Measurements from ENCODE around the gene ZNF616.
A peak's percentile ranks its signal among the peaks of the same experiment; 100 is the strongest.

ZNF616 gene
- 26.5 to 39.8 (median 34.9) reads per million in 4 experiments for total RNA-seq

- DNase-seq: peak; percentile 63
Observed at GRCh38 chr19:52139252-52140031, at the start of gene ZNF616. Gene ZNF616 (minus strand): TSS chr19:52139938. CDS start chr19:52130512, 9,426 bp downstream.

DNA sequence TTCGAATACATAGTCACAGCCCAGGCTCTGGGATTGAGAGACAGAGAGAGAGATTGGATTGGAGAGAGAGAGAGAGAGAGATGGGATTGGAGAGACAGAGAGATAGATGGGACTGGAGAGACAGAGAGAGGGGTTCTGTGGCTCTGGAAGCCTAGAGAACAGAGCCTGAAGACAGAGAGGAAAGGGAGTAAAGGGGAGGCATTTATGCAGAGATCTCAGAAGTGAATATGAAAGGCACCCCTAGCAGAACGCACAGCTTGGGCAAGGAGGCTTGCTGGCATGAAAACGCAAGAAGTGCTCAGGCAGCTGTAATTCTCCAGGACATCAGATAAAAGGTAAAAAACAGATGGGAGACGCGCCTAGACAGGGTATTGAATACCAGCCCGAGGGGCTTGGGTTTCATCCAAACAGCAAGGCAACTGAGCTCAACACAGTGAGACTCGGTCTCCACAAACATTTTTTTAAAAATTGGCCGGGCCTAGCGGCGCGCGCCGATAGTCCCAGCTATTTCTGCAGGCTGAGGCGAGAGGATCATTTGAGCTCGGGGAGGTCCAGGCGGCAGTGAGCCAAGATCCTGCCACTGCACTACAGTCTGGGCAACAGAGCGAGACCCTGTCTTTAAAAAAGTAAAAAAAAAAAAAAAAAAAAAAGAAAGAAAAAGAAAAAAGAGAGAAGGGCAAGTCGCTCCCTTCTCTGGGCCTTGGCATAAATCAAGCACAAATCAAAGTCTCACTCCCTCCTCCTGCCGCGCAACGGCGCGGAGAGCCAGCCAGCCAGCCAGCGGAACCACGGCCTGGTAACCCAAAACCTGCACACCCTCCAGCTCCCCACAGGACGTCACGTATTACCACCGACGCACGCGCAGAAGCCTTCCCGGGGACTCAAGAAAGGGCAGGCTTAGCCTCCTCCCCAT lies 49.3 kb upstream of the ZNF616 start:
- no peak for DNase-seq

- DNase-seq: no peak
Observed at GRCh38 chr19:52187407-52187806, 47.7 kb upstream of the ZNF616 start.

DNA sequence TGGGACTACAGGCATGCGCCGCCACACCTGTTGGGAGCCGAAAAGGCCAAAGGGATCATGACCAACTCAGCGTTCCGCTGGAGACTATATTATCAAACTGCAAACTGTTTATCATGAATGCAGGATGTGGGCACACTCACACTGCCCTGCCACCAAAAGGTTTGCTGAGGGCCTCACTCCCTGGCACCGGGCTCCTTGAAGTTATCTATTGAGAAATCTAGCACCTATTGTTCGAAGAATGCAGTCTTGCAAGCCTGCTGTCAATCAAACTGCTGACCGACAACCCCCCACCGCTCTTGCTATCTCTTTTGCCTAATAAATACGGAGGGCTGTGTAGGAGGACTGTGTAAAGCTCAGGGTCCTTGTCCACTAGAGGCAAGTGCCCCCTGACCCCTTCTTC lies 36.8 kb upstream of the ZNF616 start:
- DNase-seq: no peak

DNA sequence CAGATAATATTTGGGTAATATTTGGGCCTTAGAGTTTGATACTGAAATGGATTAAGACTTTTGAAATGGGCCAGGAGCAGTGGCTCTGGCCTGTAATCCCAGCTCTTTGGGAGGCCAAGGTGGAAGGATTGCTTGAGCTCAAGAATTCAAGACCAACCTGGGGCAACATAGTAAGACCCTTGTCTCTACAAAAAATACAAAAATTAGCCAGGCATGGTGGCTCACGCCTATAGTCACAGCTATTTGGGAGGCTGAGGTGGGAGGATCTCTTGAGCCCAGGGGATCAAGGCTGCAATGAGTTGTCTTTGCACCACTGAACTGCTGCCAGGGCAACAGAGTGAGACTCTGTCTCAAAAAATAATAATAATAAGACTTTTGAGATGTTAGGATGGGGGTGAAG lies 32.6 kb upstream of the ZNF616 start:
- no peak for DNase-seq

- DNase-seq: peak; percentile 89
Observed at GRCh38 chr19:52171321-52172169, 31.8 kb upstream of the ZNF616 start, which contains the start of gene ZNF836. Gene ZNF836 (minus strand): TSS chr19:52171621. CDS start chr19:52168072, 3,549 bp downstream.

- DNase-seq: no peak
Observed at GRCh38 chr19:52170863-52171320, 31.2 kb upstream of the ZNF616 start.

DNA sequence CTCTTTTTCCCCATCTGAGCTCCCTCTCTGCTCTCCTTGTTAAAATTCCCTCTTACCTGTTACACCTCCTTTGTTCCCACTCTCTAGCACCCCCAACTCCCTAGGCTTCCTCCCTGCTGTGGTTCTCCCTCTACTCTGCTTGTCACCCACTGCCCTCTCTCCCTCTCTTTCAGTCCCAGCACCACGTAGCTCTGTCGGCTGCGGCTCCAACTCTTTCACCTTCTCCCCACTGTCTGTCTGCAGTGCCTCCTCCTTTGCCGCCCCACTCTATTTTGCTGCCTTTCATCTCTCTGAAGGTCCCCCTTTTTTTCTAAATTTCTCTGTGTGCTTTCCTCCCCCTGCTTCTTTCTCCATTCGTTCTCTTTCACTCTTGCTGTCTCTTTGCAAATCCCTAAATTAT lies 30.6 kb upstream of the ZNF616 start:
- DNase-seq: peak; percentile 2

DNA sequence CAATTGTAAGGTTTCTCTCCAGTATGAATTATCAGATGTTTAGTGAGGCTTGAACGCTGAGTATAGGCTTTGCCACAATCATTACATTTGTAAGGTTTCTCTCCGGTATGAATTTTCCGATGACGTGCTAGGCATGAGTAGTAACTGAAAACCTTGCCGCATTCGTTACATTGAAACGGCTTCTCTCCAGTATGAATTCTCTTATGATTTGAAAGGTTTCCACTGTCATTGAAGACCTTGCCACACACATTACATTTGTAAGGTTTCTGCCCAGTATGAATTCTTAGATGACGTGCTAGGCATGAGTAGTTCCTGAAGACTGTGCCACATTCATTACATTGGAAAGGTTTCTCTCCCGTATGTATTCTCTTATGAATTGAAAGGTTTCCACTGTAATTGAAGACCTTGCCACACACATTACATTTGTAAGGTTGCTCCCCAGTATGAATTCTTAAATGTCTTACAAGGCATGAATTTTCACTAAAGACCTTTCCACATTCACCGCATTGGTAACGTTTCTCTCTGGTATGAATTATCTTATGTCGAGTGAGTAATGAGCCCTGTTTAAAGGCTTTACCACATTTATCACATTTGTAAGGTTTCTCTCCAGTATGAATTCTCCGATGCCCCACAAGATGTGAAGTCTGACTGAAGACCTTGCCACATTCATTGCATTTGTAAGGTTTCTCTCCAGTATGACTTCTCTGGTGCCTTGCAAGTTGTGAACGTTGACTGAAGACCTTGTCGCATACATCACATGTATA lies 16.0 kb upstream of the ZNF616 start:
- no peak for DNase-seq

DNA sequence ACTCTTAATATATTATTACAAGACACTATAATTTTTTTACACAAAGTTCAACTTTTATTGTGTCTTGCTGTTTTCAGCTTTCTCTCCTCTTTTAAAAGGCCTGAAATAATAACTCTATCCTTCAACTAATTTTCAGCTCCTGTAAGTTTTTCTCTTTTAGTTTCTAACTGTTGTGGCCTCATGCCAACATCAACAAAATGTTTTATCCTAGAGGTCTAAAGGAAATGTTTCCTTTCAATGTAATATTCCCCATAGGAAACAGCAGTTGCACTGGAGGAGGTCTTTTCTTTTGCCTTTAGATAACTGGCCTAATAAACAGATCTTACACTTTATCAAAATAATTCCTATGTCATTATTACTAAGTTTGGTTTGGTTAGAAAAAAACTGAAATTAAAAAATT lies 8.5 kb upstream of the ZNF616 start:
- no peak for DNase-seq

DNA sequence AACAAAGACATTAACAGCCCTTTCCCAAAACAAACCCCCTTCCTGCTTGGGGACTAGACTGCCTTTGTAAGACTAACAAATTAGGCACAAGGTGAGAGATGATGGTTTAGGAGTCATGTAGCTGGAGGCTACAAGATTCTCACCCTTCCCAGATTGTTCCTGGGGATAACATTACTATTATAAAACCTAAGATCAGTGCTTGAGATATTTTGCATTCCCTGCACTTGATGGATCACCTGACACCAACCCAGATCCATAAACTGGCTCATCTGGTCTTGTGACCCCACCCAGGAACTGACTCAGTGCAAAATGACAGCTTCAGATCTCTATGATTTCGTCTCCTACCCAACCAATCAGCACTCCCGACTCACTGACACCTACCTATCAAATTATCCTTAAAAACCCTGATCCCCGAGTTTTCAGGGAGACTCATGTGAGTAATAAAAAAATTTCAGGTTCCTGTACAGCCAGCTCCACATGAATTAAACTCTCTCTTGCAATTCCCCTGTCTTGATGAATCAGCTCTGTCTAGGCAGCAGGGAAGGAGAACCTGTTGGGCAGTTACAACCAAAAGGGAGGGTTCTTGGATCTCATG lies 2.4 kb upstream of the ZNF616 start:
- no peak for DNase-seq

DNA sequence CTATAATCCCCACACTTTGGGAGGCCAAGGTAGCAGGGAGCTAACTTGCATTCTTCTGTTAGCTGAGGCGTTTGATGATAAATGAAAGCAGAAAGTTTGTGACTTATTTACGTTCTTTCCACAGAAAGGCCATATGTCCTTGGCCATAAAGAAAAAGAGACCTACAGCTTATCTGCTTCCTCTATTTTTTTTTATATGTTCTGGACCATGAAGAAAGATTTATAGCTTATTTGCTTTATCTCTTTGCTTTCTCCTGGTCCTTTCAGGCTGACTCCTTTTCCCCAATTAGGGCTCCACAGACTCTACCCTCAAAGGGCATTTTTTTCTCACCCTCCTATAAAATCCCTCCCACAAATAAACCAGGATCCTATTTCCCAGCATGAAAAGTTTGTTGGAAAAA lies 1.5 kb upstream of the ZNF616 start:
- DNase-seq: no peak

DNA sequence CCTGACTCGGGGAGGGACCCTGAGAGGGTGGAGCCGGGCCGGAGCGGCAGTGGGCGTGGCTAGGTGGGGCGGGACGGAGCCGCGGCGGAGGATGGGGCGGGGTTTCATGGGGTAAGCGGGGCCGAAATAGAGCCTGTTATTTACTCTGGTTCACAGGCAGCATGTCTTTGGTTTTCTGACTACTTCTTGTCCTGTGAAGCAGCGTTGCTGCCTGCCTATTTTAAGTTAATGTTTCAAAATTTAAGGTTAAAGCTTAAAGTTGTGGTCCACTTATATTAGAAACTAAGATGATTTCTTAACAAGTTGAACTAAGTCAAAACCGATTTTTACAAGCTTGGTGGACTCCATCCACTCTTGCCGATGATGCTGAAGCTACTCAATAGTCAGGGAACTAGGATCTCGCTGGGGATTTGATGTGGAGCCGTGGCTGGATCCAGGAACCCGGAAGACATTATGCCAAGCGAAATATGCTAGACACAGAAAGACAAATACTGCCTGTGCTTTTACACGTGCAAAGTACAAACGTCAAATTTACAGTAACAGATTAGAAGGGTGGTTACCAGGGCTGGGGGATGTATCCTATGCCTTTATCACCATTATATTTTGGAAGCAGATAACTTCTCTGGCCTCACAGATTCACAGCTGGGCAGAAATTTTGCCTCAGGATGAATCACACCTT lies 433 bp upstream of the ZNF616 start:
- DNase-seq: peak; percentile 95

DNA sequence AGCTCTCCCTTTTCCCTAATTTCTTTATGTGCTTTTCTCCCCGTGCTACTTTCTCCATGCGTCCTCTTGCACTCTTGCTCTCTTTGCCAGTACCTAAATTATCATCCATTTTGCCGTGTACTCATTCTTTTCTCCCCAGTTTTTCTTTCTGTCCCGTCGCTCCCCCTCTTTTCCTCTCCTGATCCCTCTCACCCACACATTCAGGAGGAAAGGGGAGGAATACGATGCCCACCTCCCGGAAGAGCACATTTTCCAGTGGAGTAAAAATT lies 821 bp downstream of the ZNF616 start:
- DNase-seq: no peak

DNA sequence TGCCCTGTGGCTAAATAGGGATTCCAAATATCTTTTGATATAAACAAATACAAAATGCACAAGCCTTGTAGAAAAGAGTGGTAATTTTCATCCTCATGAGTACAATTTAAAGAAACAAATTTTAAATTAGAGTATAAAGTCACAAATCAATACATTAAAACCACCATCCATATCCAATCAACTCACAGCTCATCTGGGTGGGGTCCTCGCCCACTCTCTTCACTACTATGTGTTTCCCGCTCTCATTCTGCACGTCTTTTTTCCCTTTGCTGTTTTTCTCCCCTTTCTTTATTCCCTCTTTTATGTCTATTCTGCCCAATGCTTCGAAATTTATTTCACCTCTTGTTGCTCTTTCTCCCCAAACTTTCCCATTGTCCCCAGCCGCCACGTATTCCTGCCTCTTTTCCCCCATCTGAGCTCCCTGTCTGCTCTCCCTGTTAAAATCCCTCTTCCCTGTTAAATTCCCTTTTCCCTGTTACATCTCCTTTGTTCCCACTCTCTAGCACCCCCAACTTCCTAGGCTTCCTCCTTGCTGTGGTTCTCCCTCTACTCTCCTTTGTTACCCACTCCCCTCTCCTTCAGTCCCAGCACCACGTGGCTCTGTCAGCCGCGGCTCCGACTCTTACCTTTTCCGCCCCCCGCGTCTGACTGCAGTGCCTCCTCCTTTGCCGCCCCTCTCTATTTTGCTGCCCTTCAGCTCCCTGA lies 1.3 kb downstream of the ZNF616 start:
- peak; percentile 0 for DNase-seq

DNA sequence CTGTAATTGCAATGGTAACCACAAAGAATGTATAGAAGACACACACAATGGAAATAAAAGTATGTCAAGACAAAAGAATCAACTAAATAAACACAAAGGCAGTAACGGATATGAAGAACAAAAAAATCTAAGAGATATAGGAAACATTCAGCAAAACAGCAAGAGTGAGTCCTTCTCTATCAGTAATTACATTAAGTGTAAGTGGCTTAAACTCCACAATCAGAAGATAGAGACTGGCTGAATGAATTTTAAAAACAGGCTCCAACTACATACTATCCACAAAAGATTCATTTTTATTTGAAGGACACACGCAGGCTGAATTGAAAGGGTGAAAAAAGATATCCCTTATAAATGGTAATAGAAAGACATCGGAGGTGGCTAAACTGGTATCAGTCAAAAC lies 19.5 kb downstream of the ZNF616 start:
- no peak for DNase-seq

DNA sequence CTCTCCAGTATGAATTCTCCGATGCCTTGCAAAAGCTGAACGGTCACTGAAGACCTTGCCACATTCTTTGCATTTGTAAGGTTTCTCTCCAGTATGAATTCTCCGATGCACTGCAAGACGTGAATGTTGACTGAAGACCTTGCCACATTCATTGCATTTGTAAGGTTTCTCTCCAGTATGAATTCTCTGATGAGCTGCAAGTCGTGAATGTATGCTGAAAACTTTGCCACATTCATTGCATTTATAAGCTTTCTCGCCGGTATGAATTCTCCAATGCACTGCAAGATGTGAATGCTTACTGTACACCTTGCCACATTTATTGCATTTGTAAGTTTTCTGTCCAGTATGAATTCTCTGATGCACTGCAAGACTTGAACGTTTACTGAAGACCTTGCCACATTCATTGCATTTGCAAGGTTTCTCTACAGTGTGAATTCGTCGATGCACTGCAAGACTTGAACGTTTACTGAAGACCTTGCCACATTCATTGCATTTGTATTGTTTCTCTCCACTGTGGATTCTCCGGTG lies 24.1 kb downstream of the ZNF616 start:
- DNase-seq: no peak

DNA sequence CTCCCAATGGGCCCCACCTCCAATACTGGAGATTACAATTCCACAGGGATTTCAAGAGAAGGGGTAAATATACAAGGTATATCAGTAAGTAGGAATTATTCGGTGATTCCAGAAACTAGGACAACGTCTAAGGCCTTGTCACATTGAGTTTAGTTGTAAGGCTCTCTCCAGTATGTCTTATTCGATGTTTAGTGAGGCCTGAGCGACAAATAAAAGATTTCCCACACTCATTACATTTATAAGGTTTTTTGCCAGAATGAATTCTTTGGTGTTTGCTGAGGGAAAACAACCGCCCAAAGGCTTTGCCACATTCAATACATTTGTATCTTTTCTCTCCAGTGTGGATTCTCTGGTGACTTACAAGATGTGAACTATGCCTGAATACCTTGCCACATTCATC lies 25.0 kb downstream of the ZNF616 start:
- no peak for DNase-seq

DNA sequence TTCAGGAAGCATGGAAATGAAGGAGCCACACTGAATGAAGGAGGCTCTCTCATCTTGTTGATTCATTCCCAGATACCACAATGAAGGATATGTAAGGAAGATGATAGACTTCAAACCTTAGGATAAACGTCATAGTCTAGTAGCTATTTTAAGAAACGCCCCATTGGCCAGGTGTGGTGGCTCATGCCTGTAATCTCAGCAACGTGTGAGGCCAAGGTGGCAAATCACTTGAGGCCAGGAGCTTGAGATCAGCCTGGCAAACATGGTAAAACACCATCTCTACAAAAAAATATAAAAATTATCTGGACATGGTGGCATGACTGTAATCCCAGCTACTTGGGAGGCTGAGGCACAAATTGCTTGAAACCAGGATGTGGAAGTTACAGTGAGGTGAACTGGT lies 27.1 kb downstream of the ZNF616 start:
- DNase-seq: no peak

GRCh38 chr19:52110780-52111179 lies 29.0 kb downstream of the ZNF616 start:
- no peak for DNase-seq
